IMR-90 (cell line): ENCODE results near the gene SYT17. TPM values are rescaled to one million over a fixed set of nuclear protein-coding genes. Genes with fewer than 3 reads are reported as not detected.

Experiments
- ATAC-seq: fragments of 200-7000 bp; cut with Tn5 transposase; 2 replicates; pipeline ENCODE4 v1.9.1; 2020; ENCODE audit warnings: low read depth, mild to moderate bottlenecking, moderate library complexity
- BruUV-seq: library from RNA; stranded (reverse); fragments of 400-500 nt; replicated peaks from 2 replicates; lab custom pipeline; 2021; lab: Mats Ljungman, UMichigan
- CTCF ChIA-PET: fragments of 300-600 bp; formaldehyde crosslinking; extraction: SDS; loops from one replicate; lab custom pipeline; 2021; ENCODE audit warnings: antibody characterized with exemption; lab: Yijun Ruan, JAX
- POLR2A ChIA-PET: fragments of 300-600 bp; sonication (Branson Sonifier 250); formaldehyde crosslinking; loops from one replicate; lab custom pipeline; 2022; ENCODE audit warnings: antibody characterized with exemption; ENCODE audit not compliant: unreplicated experiment; lab: Charles Lee
- DNase-seq: peaks from one replicate; pipeline ENCODE4 v3.0.0; 2013
- H2AFZ ChIP-seq: replicated peaks from 2 replicates; pipeline ENCODE3; 2013; ENCODE audit warnings: low read length, mild to moderate bottlenecking; ENCODE audit not compliant: poor library complexity
- H2AK5ac ChIP-seq: 2 replicates; pipeline ENCODE4 v1.6.1; 2013; ENCODE audit warnings: low read depth, low read length, inconsistent platforms
- H2AK9ac ChIP-seq: replicated peaks from 2 replicates; pipeline ENCODE3; 2013; ENCODE audit warnings: mild to moderate bottlenecking, low read depth, low read length, moderate library complexity; ENCODE audit not compliant: poor library complexity
- H2BK120ac ChIP-seq: 2 replicates; pipeline ENCODE4 v1.6.1; 2013; ENCODE audit warnings: low read depth, low read length, inconsistent platforms
- H2BK15ac ChIP-seq: 3 replicates; pipeline ENCODE4 v1.6.1; 2013; ENCODE audit warnings: low read depth, low read length, inconsistent platforms
- H2BK20ac ChIP-seq: 2 replicates; pipeline ENCODE4 v1.6.1; 2013; ENCODE audit warnings: low read depth, mild to moderate bottlenecking, inconsistent platforms, low read length, moderate library complexity
- H2BK5ac ChIP-seq: 2 replicates; pipeline ENCODE4 v1.6.1; 2013; ENCODE audit warnings: mild to moderate bottlenecking, low read depth, low read length, inconsistent platforms; ENCODE audit not compliant: poor library complexity, severe bottlenecking
- H3K14ac ChIP-seq: replicated peaks from 2 replicates; pipeline ENCODE4 v1.6.1; 2013; ENCODE audit warnings: low read depth, low read length, inconsistent platforms
- H3K18ac ChIP-seq: 2 replicates; pipeline ENCODE4 v1.6.1; 2013; ENCODE audit warnings: low read depth, low read length, control low read depth
- H3K23ac ChIP-seq: 2 replicates; pipeline ENCODE4 v1.6.1; 2013; ENCODE audit warnings: low read depth, low read length, inconsistent platforms
- H3K27ac ChIP-seq: 2 replicates; pipeline ENCODE4 v1.5.1; 2013; ENCODE audit warnings: mild to moderate bottlenecking, control low read depth, low read length; ENCODE audit not compliant: insufficient read depth
- H3K27me3 ChIP-seq: 2 replicates; pipeline ENCODE4 v1.6.1; 2013; ENCODE audit warnings: low read length; ENCODE audit not compliant: control insufficient read depth, insufficient read depth
- H3K36me3 ChIP-seq: 2 replicates; pipeline ENCODE4 v1.6.1; 2013; ENCODE audit warnings: low read length, mixed read lengths; ENCODE audit not compliant: control insufficient read depth, insufficient read depth
- H3K4ac ChIP-seq: 2 replicates; pipeline ENCODE4 v1.6.1; 2013; ENCODE audit warnings: low read depth, low read length, inconsistent platforms
- H3K4me1 ChIP-seq: 2 replicates; pipeline ENCODE4 v1.6.1; 2013; ENCODE audit warnings: low read length, mixed read lengths; ENCODE audit not compliant: control insufficient read depth, insufficient read depth
- H3K4me2 ChIP-seq: 2 replicates; pipeline ENCODE4 v1.6.1; 2013; ENCODE audit warnings: low read depth, mild to moderate bottlenecking, control low read depth, low read length, moderate library complexity
- H3K4me3 ChIP-seq: 2 replicates; pipeline ENCODE4 v1.5.1; 2013; ENCODE audit warnings: low read depth, mild to moderate bottlenecking, control low read depth, low read length, moderate library complexity; ENCODE audit not compliant: insufficient read depth
- H3K56ac ChIP-seq: 2 replicates; pipeline ENCODE4 v1.6.1; 2013; ENCODE audit warnings: low read length, inconsistent platforms; ENCODE audit not compliant: insufficient read depth; ENCODE audit errors: extremely low read depth
- H3K79me1 ChIP-seq, 2 experiments: 2 replicates each; pipeline ENCODE4 v1.6.1; 2013; ENCODE audit warnings: low read length in 2 of 2, inconsistent platforms in 1 of 2, low read depth in 1 of 2
- H3K9ac ChIP-seq: 2 replicates; pipeline ENCODE4 v1.6.1; 2013; ENCODE audit warnings: low read depth, low read length, control low read depth
- H3K9me1 ChIP-seq: 2 replicates; pipeline ENCODE4 v1.6.1; 2013; ENCODE audit warnings: low read length, inconsistent platforms; ENCODE audit not compliant: insufficient read depth
- H3K9me3 ChIP-seq: 2 replicates; pipeline ENCODE4 v1.6.1; 2013; ENCODE audit warnings: low read length; ENCODE audit not compliant: control insufficient read depth, insufficient read depth
- H4K20me1 ChIP-seq: 2 replicates; pipeline ENCODE4 v1.6.1; 2013; ENCODE audit warnings: low read length, inconsistent platforms; ENCODE audit not compliant: insufficient read depth
- H4K5ac ChIP-seq: 2 replicates; pipeline ENCODE4 v1.6.1; 2013; ENCODE audit warnings: mild to moderate bottlenecking, low read depth, low read length, control low read depth
- H4K8ac ChIP-seq, 2 experiments: 2 replicates each; pipeline ENCODE4 v1.6.1; 2013; ENCODE audit warnings: low read depth in 2 of 2, low read length in 2 of 2, control low read depth in 1 of 2, inconsistent platforms in 1 of 2
- H4K91ac ChIP-seq: 2 replicates; pipeline ENCODE4 v1.6.1; 2013; ENCODE audit warnings: low read depth, low read length, inconsistent platforms; ENCODE audit not compliant: insufficient read depth
- CHD1 ChIP-seq: IDR thresholded peaks from 2 replicates; pipeline ENCODE4 v1.6.1; 2012; ENCODE audit warnings: low read depth, low read length, improper control_type of control experiment
- FOS ChIP-seq: fragments of 150-350 bp; IDR thresholded peaks from 2 replicates; pipeline ENCODE4 v1.6.1; 2016; ENCODE audit warnings: low read depth, low read length
- MAFK ChIP-seq: IDR thresholded peaks from 2 replicates; pipeline ENCODE4 v1.6.1; 2012; ENCODE audit warnings: low read depth, low read length, improper control_type of control experiment
- MAZ ChIP-seq: IDR thresholded peaks from 2 replicates; pipeline ENCODE4 v1.6.1; 2012; ENCODE audit warnings: low read depth, mild to moderate bottlenecking, low read length, improper control_type of control experiment, moderate library complexity, borderline replicate concordance
- MXI1 ChIP-seq: IDR thresholded peaks from 2 replicates; pipeline ENCODE4 v1.6.1; 2012; ENCODE audit warnings: low read depth, mild to moderate bottlenecking, low read length, moderate library complexity, borderline replicate concordance
- NFE2L2 ChIP-seq: fragments of 150-350 bp; IDR thresholded peaks from 2 replicates; pipeline ENCODE4 v1.6.1; 2016; ENCODE audit warnings: low read depth, mild to moderate bottlenecking, low read length
- RAD21 ChIP-seq: IDR thresholded peaks from 2 replicates; pipeline ENCODE4 v1.6.1; 2012; ENCODE audit warnings: low read length, improper control_type of control experiment
- RCOR1 ChIP-seq: IDR thresholded peaks from 2 replicates; pipeline ENCODE4 v1.6.1; 2012; ENCODE audit warnings: mild to moderate bottlenecking, low read length, improper control_type of control experiment; ENCODE audit not compliant: insufficient replicate concordance
- RFX5 ChIP-seq: IDR thresholded peaks from 2 replicates; pipeline ENCODE4 v1.8.0; 2012; ENCODE audit warnings: low read depth, mild to moderate bottlenecking, low read length, moderate library complexity
- SMC3 ChIP-seq: fragments of 150-350 bp; IDR thresholded peaks from 2 replicates; pipeline ENCODE4 v1.6.1; 2016; ENCODE audit warnings: low read depth, mild to moderate bottlenecking, antibody characterized with exemption, low read length, moderate library complexity
- WGBS, 2 experiments: methylation state at CpG; one replicate each; pipeline versions ENCODE4 v1.1.5 to v1.1.7; 2013; ENCODE audit warnings: missing lambda C conversion rate in 2 of 2; ENCODE audit not compliant: insufficient read length in 1 of 2; ENCODE audit errors: extremely low coverage in 2 of 2; 5-methylcytosine and 5-hydroxymethylcytosine counted together
- dilution Hi-C: fragments of 300-500 bp; cut with HindIII; formaldehyde crosslinking; loops from one replicate; pipeline ENCODE4 v1.14.3; 2018; ENCODE audit warnings: low sequenced_read_pairs; ENCODE audit not compliant: unreplicated experiment
- in situ Hi-C: fragments of 300-500 bp; cut with MboI; formaldehyde crosslinking; loops from 3 replicates; pipeline ENCODE4 v1.14.3; 2019; ENCODE audit warnings: low sequenced_read_pairs, inconsistent platforms, mixed read lengths
- intact Hi-C: fragments of 100-400 bp; cut with micrococcal nuclease; formaldehyde crosslinking; loops from 2 replicates; pipeline ENCODE4 v1.10.0; 2022
- polyA plus RNA-seq, 3 experiments: library from polyadenylated mRNA; depleted of rRNA; stranded (reverse); fragments of >200 nt; gene quantifications; 2 replicates each; pipeline ENCODE4 v1.2.3, GENCODE V29; 2012; ENCODE audit warnings: low replicate concordance in 1 of 3
- total RNA-seq: library from RNA; depleted of rRNA; stranded (reverse); fragments of >200 nt; gene quantifications from 2 replicates; pipeline ENCODE4 v1.2.3, GENCODE V29; 2012
- TF ChIP-seq, protein P1 (sequence below): conservative IDR thresholded peaks from 2 replicates; pipeline ENCODE4 v1.5.1; 2012; ENCODE audit warnings: mild to moderate bottlenecking, low read depth, low read length, improper control_type of control experiment
- TF ChIP-seq, protein P2 (sequence below): fragments of 150-350 bp; IDR thresholded peaks from 2 replicates; pipeline ENCODE4 v1.6.1; 2016; ENCODE audit warnings: low read depth, mild to moderate bottlenecking, low read length, moderate library complexity, borderline replicate concordance

Gene SYT17
- total and polyA plus RNA-seq, 2 of the 4 experiments (the other 2 are of a cell fraction), result not detected

- no peak overlapping the region for H3K23ac ChIP-seq
- BruUV-seq, result no TSS peak
- intact Hi-C loops, result no loop called here
- 53% methylated on average over 2 of the region's 3 CpGs; no CpG with 5 or more reads in 1 of the 2 experiments for WGBS, 2 experiments
- H4K8ac ChIP-seq, result no peak overlapping the region
- no peak overlapping the region for H2BK15ac ChIP-seq
- H2BK5ac ChIP-seq, result no peak overlapping the region
- no peak overlapping the region for H3K18ac ChIP-seq
- TF ChIP-seq MAZ (no peak), NFE2L2 (no peak), RAD21 (no peak), RCOR1 (no peak), FOS (no peak), CHD1 (no peak), RFX5 (no peak), MAFK (no peak), MXI1 (no peak), SMC3 (no peak)
- TF ChIP-seq, protein P1, sequence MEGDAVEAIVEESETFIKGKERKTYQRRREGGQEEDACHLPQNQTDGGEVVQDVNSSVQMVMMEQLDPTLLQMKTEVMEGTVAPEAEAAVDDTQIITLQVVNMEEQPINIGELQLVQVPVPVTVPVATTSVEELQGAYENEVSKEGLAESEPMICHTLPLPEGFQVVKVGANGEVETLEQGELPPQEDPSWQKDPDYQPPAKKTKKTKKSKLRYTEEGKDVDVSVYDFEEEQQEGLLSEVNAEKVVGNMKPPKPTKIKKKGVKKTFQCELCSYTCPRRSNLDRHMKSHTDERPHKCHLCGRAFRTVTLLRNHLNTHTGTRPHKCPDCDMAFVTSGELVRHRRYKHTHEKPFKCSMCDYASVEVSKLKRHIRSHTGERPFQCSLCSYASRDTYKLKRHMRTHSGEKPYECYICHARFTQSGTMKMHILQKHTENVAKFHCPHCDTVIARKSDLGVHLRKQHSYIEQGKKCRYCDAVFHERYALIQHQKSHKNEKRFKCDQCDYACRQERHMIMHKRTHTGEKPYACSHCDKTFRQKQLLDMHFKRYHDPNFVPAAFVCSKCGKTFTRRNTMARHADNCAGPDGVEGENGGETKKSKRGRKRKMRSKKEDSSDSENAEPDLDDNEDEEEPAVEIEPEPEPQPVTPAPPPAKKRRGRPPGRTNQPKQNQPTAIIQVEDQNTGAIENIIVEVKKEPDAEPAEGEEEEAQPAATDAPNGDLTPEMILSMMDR, result no peak
- TF ChIP-seq, protein P2, sequence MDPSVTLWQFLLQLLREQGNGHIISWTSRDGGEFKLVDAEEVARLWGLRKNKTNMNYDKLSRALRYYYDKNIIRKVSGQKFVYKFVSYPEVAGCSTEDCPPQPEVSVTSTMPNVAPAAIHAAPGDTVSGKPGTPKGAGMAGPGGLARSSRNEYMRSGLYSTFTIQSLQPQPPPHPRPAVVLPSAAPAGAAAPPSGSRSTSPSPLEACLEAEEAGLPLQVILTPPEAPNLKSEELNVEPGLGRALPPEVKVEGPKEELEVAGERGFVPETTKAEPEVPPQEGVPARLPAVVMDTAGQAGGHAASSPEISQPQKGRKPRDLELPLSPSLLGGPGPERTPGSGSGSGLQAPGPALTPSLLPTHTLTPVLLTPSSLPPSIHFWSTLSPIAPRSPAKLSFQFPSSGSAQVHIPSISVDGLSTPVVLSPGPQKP, result no peak
- no peak overlapping the region for H3K27ac ChIP-seq
- H3K56ac ChIP-seq, result no peak overlapping the region
- ChIA-PET CTCF (no interaction called here), POLR2A (no interaction called here)
- H3K9me3 ChIP-seq, result no peaks in the 10 kb centered on the region
- no peak for ATAC-seq
- no peak overlapping the region for H3K4me3 ChIP-seq
- peaks cover 5 to 28% of the 10 kb centered on the region in 2 experiments; a peak in 3 of 4 replicates for H3K79me1 ChIP-seq
- no peak overlapping the region for H2AFZ ChIP-seq
- H2BK120ac ChIP-seq, result no peak overlapping the region
- no peaks in the 10 kb centered on the region for H3K27me3 ChIP-seq
- H3K4me1 ChIP-seq, result peaks cover 16% of the 10 kb centered on the region
- in situ Hi-C loops, result no loop called here
- dilution Hi-C loops, result no loop called here
- H3K4me2 ChIP-seq, result no peak overlapping the region
- H2BK20ac ChIP-seq, result 0 out of 2 replicates have a peak overlapping the region, but pooled peaks have one; percentile 3
- H3K36me3 ChIP-seq, result peaks cover 3% of the 10 kb centered on the region; the same call in 1 of the 2 replicates
- peaks cover 18% of the 10 kb centered on the region for H3K9me1 ChIP-seq
- no peak for DNase-seq
- 0 out of 2 replicates have a peak, but pooled peaks cover under 1% of the 10 kb centered on the region for H4K20me1 ChIP-seq
- no peak overlapping the region for H2AK5ac ChIP-seq
- no peak overlapping the region for H4K5ac ChIP-seq
- no peak overlapping the region for H4K91ac ChIP-seq
- H3K9ac ChIP-seq, result no peak overlapping the region
- H2AK9ac ChIP-seq, result no peak overlapping the region
- 0 out of 2 replicates have a peak overlapping the region, but pooled peaks have one; percentile 5 for H3K4ac ChIP-seq
- H3K14ac ChIP-seq, result no peak overlapping the region
Measured at GRCh38 chr16:19127674-19128131, 40.3 kb upstream of the SYT17 start.
